Activated naive CD8-positive, alpha-beta T cell treated with anti-CD3 and anti-CD28 coated beads for 36 hours (primary cell): ENCODE results near the gene SAA1. TPM values are rescaled to one million over a fixed set of nuclear protein-coding genes. Genes with fewer than 3 reads are reported as not detected.

Source experiments
- DNase-seq: peaks from one replicate; pipeline ENCODE4 v3.0.0; 2021
- H3K27ac Mint-ChIP-seq: one replicate; pipeline ENCODE4 v1.8.0; 2022; ENCODE audit warnings: mild to moderate bottlenecking, moderate library complexity, mixed read lengths
- H3K27me3 Mint-ChIP-seq: one replicate; pipeline ENCODE4 v1.8.0; 2022; ENCODE audit warnings: mild to moderate bottlenecking, mixed read lengths
- H3K36me3 Mint-ChIP-seq: one replicate; pipeline ENCODE4 v1.8.0; 2021; ENCODE audit warnings: mild to moderate bottlenecking, mixed read lengths
- H3K4me1 Mint-ChIP-seq: one replicate; pipeline ENCODE4 v1.8.0; 2021; ENCODE audit warnings: mixed read lengths
- H3K4me3 Mint-ChIP-seq: one replicate; pipeline ENCODE4 v1.8.0; 2022; ENCODE audit warnings: mild to moderate bottlenecking, moderate library complexity, mixed read lengths
- H3K9me3 Mint-ChIP-seq: one replicate; pipeline ENCODE4 v1.8.0; 2022; ENCODE audit warnings: mixed read lengths
- total RNA-seq, 2 experiments: library from RNA; stranded (reverse); gene quantifications; one replicate each; pipeline ENCODE4 v1.2.3, GENCODE V29; 2021

SAA1 gene
- total RNA-seq, 2 experiments from 2014 or later: not detected

DNA sequence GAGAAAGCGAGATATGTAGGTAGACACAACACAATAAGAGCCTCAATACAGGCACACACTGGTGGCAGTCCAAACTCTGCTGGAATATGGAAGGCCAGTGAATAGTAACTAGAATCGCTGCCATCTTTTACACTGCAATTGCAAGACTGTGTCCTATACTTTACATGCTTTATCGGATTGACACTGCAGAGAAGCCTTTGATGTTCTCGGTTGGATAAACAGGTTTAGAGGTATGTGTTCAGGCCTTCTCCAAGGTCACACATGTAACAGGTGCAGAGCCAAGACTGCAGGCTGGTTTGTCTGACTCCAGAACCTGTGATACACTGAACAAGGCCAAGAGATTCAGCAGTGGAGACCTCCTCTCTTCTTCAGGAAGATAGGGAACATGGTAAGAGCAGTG, 5.1 kb downstream of the SAA1 start:
- Mint-ChIP-seq H3K4me3 (no peak overlapping the region), H3K36me3 (peaks cover 4% of the 10 kb centered on the region), H3K27ac (no peak overlapping the region), H3K27me3 (no peaks in the 10 kb centered on the region), H3K9me3 (no peaks in the 10 kb centered on the region), H3K4me1 (no peaks in the 10 kb centered on the region)
- DNase-seq: no peak

DNA sequence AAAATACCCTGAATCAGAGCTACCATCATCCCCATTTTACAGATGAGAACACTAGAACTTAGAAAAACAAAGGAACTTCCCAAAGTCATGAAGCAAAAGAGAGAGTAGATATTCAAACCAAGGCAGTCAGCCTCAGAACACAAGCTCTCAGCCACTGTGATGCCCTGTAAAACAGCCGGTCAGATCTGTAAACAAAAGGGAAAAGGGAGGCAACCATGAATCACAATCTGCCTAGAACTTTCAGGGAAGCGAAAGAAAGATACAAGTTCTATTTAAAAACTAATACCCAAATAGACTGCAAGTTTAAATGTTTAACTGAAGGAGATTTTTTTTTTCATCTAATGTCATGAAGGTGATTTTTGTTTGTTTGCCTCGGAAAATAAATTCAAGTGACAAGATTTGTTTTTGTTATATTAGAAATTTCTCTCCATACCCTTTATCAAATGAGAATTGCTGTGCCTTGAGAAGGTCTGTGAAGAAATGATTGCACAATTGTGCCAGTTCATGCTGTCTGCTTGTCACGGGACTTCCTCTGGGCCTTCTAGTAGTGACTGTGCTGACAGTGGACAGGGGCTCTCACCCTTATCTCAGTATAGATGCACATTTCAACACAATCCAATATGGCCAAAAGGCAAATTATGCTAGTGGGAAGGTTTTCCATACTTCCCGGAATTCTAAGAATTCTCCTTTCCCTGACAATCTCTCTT, 11.7 kb downstream of the SAA1 start:
- H3K9me3 Mint-ChIP-seq: no peaks in the 10 kb centered on the region
- peaks cover 7% of the 10 kb centered on the region for H3K4me1 Mint-ChIP-seq
- no peak for DNase-seq
- H3K27me3 Mint-ChIP-seq: no peaks in the 10 kb centered on the region
- peaks cover 4% of the 10 kb centered on the region for H3K36me3 Mint-ChIP-seq
- H3K4me3 Mint-ChIP-seq: no peak overlapping the region
- no peak overlapping the region for H3K27ac Mint-ChIP-seq

DNA sequence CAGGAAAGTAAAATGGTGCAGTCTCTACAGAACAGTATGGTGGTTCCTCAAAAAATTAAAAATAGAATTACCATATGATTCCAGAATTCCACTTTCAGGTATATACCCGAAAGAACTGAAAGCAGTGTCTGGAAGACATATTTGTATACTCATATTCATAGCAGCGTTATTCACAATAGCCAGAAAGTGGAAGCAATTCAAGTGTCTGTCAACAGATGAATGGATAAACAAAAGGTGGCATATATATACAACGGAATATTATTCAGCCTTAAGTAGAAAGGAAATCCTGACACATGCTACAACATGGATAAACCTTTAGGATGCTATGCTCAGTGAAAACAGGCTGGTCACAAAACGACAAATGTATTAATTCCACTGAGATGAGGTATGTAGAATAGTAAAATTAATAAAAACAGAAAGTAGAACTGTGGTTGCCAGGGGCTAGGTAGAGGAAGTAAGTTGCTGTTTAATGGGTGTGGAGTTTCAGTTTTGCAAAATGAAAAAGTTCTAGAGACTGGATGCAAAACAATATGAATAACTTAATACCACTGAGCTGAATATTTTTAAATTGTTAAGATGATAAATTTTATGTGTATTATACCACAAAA, 14.5 kb downstream of the SAA1 start:
- H3K9me3 Mint-ChIP-seq: no peaks in the 10 kb centered on the region
- no peaks in the 10 kb centered on the region for H3K27me3 Mint-ChIP-seq
- H3K4me1 Mint-ChIP-seq: peaks cover 7% of the 10 kb centered on the region
- DNase-seq: no peak
- H3K4me3 Mint-ChIP-seq: no peak overlapping the region
- H3K36me3 Mint-ChIP-seq: peaks cover 3% of the 10 kb centered on the region
- H3K27ac Mint-ChIP-seq: peak overlapping the region; percentile 31

DNA sequence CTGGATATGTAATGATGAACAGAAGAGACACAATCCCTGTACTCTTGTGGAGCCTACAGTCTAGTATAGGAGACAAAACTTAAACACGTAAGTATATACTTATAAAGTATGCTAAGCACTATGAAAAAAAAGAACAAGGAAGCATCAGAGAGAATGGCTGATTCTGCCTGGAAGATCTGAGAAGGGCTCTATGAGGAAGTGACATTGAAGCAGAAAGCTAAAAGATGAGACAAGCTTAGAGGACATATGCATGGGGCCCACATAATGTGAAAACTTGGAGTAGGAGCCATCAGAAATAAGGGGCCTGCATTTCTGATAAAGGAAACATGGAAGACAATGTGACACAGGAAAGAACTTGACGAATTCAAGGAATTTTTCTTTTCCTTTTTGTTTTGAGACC, 16.6 kb downstream of the SAA1 start:
- no peak overlapping the region for H3K27ac Mint-ChIP-seq
- H3K4me3 Mint-ChIP-seq: no peak overlapping the region
- no peaks in the 10 kb centered on the region for H3K27me3 Mint-ChIP-seq
- H3K36me3 Mint-ChIP-seq: peaks cover 8% of the 10 kb centered on the region
- H3K4me1 Mint-ChIP-seq: peaks cover 7% of the 10 kb centered on the region
- no peaks in the 10 kb centered on the region for H3K9me3 Mint-ChIP-seq
- DNase-seq: no peak

DNA sequence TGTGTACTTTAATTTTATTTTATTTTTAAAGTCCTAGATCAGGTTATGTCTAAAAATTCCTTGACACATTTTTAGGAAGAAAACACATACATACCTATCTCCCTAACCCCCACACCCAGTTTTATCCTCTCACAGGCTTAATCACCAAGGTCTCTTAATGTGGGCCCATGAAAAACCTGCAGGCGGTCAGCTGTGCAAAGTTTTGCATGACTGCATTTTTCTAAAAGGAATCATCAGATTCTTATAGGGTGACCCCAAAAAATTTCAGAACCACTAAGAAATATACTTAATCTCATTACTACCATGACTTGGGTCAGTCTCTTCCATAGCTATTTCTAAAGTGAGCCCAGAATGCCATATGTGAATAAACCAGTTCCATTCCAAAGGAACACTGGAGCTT, 19.8 kb downstream of the SAA1 start:
- peaks cover 4% of the 10 kb centered on the region for H3K4me1 Mint-ChIP-seq
- DNase-seq: no peak
- no peak overlapping the region for H3K4me3 Mint-ChIP-seq
- H3K9me3 Mint-ChIP-seq: no peaks in the 10 kb centered on the region
- no peaks in the 10 kb centered on the region for H3K27me3 Mint-ChIP-seq
- no peak overlapping the region for H3K27ac Mint-ChIP-seq
- peaks cover 11% of the 10 kb centered on the region for H3K36me3 Mint-ChIP-seq

DNA sequence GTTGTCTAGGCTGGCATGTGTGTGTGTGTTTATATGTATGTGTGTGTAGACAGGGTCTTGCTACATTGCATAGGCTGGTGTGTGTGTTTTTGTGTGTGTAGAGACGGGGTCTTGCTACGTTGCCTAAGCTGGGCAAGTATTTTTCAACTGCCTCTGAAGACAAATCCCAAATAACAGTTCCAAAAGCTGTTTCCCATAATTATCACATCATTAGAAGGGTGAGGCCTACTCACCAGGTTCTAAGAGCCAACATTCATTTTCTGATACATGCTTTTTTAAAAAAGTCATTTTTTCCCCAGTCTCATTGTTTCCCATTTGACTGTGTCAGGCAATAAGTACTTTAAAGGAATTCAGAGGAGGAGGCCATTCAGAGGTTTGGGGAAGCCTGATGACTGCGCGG, 22.8 kb downstream of the SAA1 start:
- H3K27ac Mint-ChIP-seq: no peak overlapping the region
- H3K36me3 Mint-ChIP-seq: peaks cover 15% of the 10 kb centered on the region

DNA sequence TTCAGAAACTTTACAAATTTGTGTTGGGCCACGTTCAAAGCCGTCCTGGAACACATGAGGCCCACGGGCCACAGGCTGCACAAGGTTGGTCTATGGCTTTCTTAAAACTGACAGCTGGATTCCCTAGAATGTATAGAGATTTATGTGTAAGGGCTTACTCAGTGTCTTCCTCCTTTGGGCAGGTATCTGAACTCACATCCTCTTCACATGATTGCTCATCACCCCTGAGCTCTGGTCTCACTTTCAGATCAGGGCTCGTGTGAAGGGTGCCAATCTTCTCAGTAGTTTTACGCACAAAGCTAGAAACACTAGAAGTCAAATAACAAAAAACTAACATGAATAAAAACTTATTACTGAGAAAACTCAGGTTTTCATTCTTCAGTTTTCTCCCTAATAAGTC, 28.8 kb downstream of the SAA1 start:
- peaks cover 4% of the 10 kb centered on the region for H3K4me1 Mint-ChIP-seq
- H3K27ac Mint-ChIP-seq: no peak overlapping the region
- no peak overlapping the region for H3K4me3 Mint-ChIP-seq
- no peaks in the 10 kb centered on the region for H3K9me3 Mint-ChIP-seq
- DNase-seq: no peak
- peaks cover 24% of the 10 kb centered on the region for H3K36me3 Mint-ChIP-seq
- no peaks in the 10 kb centered on the region for H3K27me3 Mint-ChIP-seq

More for the DNA sequence above, 22.8 kb downstream of the SAA1 start:
- H3K9me3 Mint-ChIP-seq: no peaks in the 10 kb centered on the region
- no peak overlapping the region for H3K4me3 Mint-ChIP-seq
- peaks cover 4% of the 10 kb centered on the region for H3K4me1 Mint-ChIP-seq
- no peaks in the 10 kb centered on the region for H3K27me3 Mint-ChIP-seq
- DNase-seq: no peak

DNA sequence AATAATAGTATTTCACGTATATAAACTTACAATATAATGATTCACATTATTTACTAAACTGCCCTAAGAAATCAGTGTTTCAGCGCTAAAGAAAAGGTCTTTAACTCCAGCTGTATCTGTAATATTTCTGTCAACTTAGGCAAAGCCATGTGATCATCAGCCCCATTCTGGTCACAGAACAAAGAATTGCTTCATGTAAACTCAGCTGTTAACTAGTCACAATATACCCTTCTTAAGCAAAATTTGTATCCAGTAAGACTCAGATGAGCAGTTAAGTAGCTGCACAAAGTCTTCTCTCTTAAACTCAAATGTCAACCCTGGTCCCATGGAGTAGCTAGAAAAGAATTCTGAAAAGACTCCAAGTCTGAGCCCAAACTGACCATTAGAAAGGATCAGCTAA, 29.3 kb downstream of the SAA1 start:
- no peaks in the 10 kb centered on the region for H3K9me3 Mint-ChIP-seq
- peaks cover 4% of the 10 kb centered on the region for H3K4me1 Mint-ChIP-seq
- peaks cover 24% of the 10 kb centered on the region for H3K36me3 Mint-ChIP-seq
- H3K4me3 Mint-ChIP-seq: no peak overlapping the region
- H3K27me3 Mint-ChIP-seq: no peaks in the 10 kb centered on the region
- H3K27ac Mint-ChIP-seq: no peak overlapping the region
- no peak for DNase-seq

DNA sequence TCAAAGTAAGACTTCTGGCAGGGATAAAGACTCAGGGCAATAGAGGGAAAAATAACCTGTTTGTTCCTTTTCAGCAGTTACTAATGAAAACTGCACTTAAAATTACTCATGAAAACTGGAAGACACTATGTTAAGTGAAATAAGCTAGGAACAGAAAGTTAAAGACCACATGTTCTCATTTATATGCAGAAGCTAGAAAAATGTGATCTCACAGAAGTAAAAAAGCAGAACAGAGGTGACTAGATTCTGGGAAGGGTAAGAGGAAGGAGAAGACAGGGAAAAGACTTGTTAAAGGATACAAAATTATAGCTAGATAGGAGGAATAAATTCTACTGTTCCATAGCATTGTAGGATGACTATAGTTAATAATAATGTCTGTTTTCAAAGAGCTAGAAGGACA, 33.7 kb downstream of the SAA1 start:
- Mint-ChIP-seq H3K27ac (no peak overlapping the region), H3K4me3 (no peak overlapping the region), H3K4me1 (peaks cover 4% of the 10 kb centered on the region), H3K9me3 (no peaks in the 10 kb centered on the region), H3K27me3 (no peaks in the 10 kb centered on the region), H3K36me3 (peaks cover 27% of the 10 kb centered on the region)
- no peak for DNase-seq

DNA sequence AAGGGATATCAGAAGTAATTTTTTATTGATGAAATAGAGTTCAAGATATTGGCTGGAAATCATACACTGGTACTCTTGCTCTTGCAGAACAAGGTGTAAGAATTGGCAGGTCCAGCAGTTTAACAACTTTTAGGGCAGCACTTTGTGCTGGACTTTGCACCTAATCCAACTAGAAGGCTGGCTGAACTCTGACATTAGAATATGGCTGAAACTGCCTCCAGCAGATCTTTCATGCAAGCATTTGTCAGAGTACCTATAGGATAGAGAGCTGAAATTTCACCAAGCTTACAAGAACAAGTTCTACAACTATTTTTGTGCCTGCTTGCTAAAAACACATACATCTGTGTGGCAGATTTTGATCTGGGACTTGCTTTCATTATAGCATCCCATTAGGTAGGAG, 38.7 kb downstream of the SAA1 start:
- H3K4me1 Mint-ChIP-seq: peaks cover under 1% of the 10 kb centered on the region
- H3K27me3 Mint-ChIP-seq: no peaks in the 10 kb centered on the region
- H3K27ac Mint-ChIP-seq: no peak overlapping the region
- H3K36me3 Mint-ChIP-seq: peaks cover 12% of the 10 kb centered on the region
- H3K4me3 Mint-ChIP-seq: no peak overlapping the region
- no peaks in the 10 kb centered on the region for H3K9me3 Mint-ChIP-seq
- DNase-seq: no peak

DNA sequence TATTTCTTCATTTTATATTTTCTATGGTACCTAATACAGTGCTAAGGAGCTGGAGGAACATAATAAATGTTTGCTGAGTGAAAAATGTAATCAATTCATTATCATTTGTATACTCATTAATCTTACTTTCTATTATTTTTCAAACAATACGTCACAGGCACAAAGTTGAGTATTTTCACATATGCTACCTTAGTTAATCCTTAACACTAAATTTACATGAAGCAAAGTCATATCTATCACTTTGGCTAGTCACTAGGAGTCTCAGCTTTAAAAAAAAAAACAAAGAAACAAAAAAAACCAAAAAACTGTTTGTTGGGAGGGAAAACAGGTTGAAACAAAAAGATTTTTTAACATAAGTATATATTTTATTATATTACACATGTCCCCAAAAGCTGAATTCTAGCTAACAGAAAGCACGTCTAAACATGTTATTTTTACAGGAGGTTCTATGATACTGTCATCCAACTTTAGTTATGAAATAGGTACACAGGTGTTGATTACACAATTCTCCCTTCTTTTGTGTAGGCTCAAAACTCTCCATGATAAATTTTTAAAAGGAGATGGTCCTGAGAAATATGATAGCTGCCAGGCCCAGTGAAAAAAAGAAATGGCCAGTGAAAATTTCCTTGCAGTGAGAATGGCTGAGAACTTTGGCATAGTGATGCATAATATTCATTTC, 41.5 kb downstream of the SAA1 start:
- no peaks in the 10 kb centered on the region for H3K9me3 Mint-ChIP-seq
- peaks cover 1% of the 10 kb centered on the region for H3K4me1 Mint-ChIP-seq
- H3K27me3 Mint-ChIP-seq: no peaks in the 10 kb centered on the region
- peaks cover 14% of the 10 kb centered on the region for H3K36me3 Mint-ChIP-seq
- DNase-seq: no peak
- H3K27ac Mint-ChIP-seq: no peak overlapping the region
- H3K4me3 Mint-ChIP-seq: no peak overlapping the region

DNA sequence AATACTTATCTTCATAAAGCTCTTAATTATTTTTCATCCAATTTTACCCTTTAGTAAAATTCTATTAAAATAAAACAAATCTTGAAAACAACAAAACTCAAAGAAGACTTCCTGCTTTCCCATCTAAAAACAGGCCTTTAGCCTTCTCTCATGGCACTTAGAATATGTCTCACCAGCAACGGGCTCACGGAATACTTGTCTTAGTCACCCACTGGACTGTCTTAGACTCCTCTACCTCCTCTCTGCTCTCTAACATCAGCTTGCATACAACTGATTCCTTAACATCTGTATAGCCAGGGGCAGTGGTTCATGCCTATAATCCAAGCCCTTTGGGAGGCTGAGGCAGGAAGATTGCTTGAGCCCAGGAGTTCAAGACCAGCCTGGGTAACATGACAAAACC, 42.2 kb downstream of the SAA1 start:
- DNase-seq: no peak
- H3K4me1 Mint-ChIP-seq: peaks cover 5% of the 10 kb centered on the region
- no peaks in the 10 kb centered on the region for H3K9me3 Mint-ChIP-seq
- H3K36me3 Mint-ChIP-seq: peaks cover 11% of the 10 kb centered on the region
- no peak overlapping the region for H3K27ac Mint-ChIP-seq
- no peak overlapping the region for H3K4me3 Mint-ChIP-seq
- H3K27me3 Mint-ChIP-seq: no peaks in the 10 kb centered on the region

DNA sequence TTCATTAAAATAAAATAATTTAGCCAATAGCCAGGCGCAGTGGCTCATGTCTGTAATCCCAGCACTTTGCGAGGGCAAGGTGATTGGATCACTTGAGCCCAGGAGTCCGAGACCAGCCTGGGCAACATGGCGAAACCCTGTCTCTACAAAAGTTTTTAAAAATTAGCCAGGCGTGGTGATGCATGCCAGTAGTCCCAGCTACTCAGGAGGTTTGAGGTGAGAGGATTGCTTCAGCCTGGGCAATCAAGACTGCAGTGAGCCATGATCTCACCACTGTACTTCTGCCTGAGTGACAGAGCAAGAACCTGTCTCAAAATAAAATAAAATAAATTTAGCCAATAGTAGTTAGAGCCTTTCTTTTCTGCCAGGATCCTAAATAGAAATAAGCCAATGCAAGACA, 43.6 kb downstream of the SAA1 start:
- no peak for DNase-seq
- peaks cover 11% of the 10 kb centered on the region for H3K36me3 Mint-ChIP-seq
- no peak overlapping the region for H3K4me3 Mint-ChIP-seq
- H3K27ac Mint-ChIP-seq: no peak overlapping the region
- H3K4me1 Mint-ChIP-seq: peaks cover 5% of the 10 kb centered on the region
- no peaks in the 10 kb centered on the region for H3K27me3 Mint-ChIP-seq
- no peaks in the 10 kb centered on the region for H3K9me3 Mint-ChIP-seq

DNA sequence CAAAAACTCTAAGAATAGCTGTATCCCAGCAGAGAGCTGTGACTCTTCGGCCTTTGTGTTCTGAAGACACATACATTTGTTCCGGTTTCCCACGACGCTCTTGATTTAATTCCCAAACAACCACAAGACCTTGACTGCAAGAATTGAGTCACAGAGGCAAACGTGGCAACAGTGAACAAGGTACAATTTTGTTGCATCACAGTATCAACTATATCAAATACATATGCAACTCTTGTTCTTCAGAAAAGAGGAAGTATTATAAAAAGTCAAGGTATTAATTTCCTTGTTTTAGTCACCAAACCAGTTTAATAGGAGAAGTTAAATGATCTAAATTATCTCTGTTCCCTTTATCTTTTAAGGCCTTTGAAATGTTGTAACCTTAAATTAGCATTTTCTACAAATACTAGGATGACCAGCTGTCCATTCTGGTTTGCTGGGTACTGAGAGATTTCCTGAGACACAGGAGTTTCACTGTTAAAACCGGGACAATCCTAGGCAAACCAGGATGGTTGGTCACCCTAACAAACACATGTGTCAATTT, 44.8 kb downstream of the SAA1 start:
- no peaks in the 10 kb centered on the region for H3K27me3 Mint-ChIP-seq
- DNase-seq: no peak
- no peak overlapping the region for H3K4me3 Mint-ChIP-seq
- H3K36me3 Mint-ChIP-seq: peaks cover 11% of the 10 kb centered on the region
- H3K9me3 Mint-ChIP-seq: no peaks in the 10 kb centered on the region
- peaks cover 5% of the 10 kb centered on the region for H3K4me1 Mint-ChIP-seq
- no peak overlapping the region for H3K27ac Mint-ChIP-seq

DNA sequence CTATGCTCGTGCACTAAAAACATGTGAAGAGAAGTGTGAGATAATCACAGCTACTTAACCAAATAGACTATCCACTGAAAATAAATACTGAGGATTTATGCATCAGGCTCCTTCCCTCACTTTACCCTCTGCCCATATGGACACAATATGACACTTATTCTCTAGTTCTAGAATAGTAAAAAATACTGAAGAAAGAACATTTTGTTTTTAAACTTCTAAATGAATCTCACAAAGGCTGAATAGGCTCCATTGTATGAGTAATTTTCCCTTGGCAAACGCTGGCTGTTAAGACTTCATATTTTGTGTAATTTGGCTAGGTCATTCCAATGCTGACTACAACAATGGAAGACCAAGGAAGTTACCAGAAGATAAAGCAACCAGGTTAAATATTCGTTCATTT, 45.9 kb downstream of the SAA1 start:
- Mint-ChIP-seq H3K9me3 (no peaks in the 10 kb centered on the region), H3K27me3 (no peaks in the 10 kb centered on the region), H3K4me1 (peaks cover 5% of the 10 kb centered on the region), H3K27ac (no peak overlapping the region), H3K4me3 (no peak overlapping the region), H3K36me3 (peaks cover 9% of the 10 kb centered on the region)
- DNase-seq: no peak
